Measurements from ENCODE around the gene DPP10. TPM values are rescaled to one million over a fixed set of nuclear protein-coding genes. Genes with fewer than 3 reads are reported as not detected.

DPP10 gene
- total RNA-seq, 2 donors from 2014 or later = 3.1 to 11.2 TPM

DNA sequence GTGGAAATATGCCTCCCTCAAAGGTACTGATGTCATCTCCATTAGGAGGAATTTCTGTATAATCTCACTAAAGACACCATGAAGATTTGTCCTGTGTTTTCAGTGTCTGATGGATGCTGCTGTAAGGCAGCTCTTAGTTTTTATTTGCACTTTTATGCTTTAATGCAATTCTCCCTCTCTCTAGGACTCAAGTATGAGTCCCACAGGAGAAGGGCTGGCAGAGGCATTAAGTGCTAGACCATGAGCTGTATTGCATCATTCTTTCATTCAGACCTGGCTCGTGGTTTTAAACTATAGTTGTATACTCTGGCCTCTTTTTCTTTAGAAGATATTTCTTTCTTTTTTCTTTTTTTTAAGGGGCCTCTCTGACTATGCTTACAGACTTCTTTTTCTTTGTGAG, 805.6 kb downstream of the DPP10 start:
- Histone ChIP-seq H3K27me3 (no peaks in the 10 kb centered on the region), H3K9me3 (no peaks in the 10 kb centered on the region), H3K27ac (no peak overlapping the region), H3K36me3 (replicated peaks in 1 of 2; ENCODE audit: insufficient read depth in 1 of 2, low read depth in 2 of 2) (no peaks in the 10 kb centered on the region), H3K4me3 (no peak overlapping the region), H3K4me1 (no peaks in the 10 kb centered on the region)
- no peak for ATAC-seq
- intact Hi-C loops (cut with DNase I) = no loop called here
- 78 to 82% methylated on average over 1 of the region's 1 CpG for WGBS, 2 donors
- TF ChIP-seq, protein P1, sequence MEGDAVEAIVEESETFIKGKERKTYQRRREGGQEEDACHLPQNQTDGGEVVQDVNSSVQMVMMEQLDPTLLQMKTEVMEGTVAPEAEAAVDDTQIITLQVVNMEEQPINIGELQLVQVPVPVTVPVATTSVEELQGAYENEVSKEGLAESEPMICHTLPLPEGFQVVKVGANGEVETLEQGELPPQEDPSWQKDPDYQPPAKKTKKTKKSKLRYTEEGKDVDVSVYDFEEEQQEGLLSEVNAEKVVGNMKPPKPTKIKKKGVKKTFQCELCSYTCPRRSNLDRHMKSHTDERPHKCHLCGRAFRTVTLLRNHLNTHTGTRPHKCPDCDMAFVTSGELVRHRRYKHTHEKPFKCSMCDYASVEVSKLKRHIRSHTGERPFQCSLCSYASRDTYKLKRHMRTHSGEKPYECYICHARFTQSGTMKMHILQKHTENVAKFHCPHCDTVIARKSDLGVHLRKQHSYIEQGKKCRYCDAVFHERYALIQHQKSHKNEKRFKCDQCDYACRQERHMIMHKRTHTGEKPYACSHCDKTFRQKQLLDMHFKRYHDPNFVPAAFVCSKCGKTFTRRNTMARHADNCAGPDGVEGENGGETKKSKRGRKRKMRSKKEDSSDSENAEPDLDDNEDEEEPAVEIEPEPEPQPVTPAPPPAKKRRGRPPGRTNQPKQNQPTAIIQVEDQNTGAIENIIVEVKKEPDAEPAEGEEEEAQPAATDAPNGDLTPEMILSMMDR (IDR thresholded peaks at IDR 0.05) = no peak
- TF ChIP-seq POLR2A (IDR thresholded peaks at IDR 0.05) = no peak
- DNase-seq = no peak

DNA sequence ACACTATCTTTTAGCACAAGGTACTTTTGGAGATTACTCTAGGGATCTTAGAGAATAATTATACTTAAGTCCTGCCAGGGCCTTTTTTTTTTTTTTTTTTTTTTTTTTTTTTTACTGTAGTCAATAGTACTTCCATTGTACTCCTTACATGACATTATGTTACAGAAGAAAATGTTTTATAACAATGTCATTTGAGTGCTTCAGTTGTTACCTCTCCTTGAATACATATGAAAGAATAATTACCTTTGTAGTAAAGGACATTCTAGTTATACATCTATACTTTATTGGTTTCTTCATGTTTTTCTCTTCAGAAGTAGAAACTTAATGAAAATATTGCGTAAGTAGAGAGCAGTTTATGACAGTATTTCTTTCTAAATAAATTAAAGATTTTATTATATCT, 834.9 kb downstream of the DPP10 start:
- no peak overlapping the region for H3K27ac ChIP-seq
- H3K27me3 ChIP-seq = no peaks in the 10 kb centered on the region
- DNase-seq (no peak), ATAC-seq (no peak)
- H3K36me3 ChIP-seq (replicated peaks in 1 of 2; ENCODE audit: insufficient read depth in 1 of 2, low read depth in 2 of 2) = no peaks in the 10 kb centered on the region
- no peaks in the 10 kb centered on the region for H3K9me3 ChIP-seq
- H3K4me1 ChIP-seq = peaks cover 8% of the 10 kb centered on the region
- intact Hi-C loops (cut with DNase I) = no loop called here
- no peak overlapping the region for H3K4me3 ChIP-seq
- 98 to 100% methylated on average over 1 of the region's 1 CpG for WGBS, 2 donors
- TF ChIP-seq, protein P1 (IDR thresholded peaks at IDR 0.05) = no peak
- no peak for TF ChIP-seq POLR2A (IDR thresholded peaks at IDR 0.05)

DNA sequence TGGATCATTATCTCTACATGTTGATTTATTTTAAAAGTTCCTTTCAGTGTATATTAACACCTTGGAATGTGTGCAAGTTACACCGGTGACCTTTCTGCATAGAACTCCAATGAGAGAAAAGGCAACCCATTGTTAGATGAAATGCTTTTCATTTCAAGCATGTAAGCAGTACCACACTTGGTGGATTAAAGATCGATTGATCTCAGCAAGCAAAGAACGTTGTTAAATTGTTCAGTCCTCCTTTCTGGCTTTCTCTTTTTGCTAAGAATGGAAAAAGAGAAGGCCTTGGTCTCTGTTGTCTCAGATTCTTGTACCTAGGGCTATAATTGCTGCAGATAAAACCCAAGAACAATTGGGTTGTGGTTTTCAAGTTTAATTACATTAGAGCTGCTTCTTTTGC, 843.0 kb downstream of the DPP10 start:
- no peak for TF ChIP-seq POLR2A (IDR thresholded peaks at IDR 0.05)
- TF ChIP-seq, protein P1 (IDR thresholded peaks at IDR 0.05) = no peak
- H3K9me3 ChIP-seq = no peaks in the 10 kb centered on the region
- no peak overlapping the region for H3K27ac ChIP-seq
- WGBS, 2 donors = 50 to 57% methylated on average over 3 of the region's 3 CpGs
- ATAC-seq (no peak), DNase-seq (no peak)
- intact Hi-C loops (cut with DNase I) = no loop called here
- no peak overlapping the region for H3K4me3 ChIP-seq
- no peaks in the 10 kb centered on the region for H3K36me3 ChIP-seq (replicated peaks in 1 of 2; ENCODE audit: insufficient read depth in 1 of 2, low read depth in 2 of 2)
- no peaks in the 10 kb centered on the region for H3K27me3 ChIP-seq
- H3K4me1 ChIP-seq = no peaks in the 10 kb centered on the region

DNA sequence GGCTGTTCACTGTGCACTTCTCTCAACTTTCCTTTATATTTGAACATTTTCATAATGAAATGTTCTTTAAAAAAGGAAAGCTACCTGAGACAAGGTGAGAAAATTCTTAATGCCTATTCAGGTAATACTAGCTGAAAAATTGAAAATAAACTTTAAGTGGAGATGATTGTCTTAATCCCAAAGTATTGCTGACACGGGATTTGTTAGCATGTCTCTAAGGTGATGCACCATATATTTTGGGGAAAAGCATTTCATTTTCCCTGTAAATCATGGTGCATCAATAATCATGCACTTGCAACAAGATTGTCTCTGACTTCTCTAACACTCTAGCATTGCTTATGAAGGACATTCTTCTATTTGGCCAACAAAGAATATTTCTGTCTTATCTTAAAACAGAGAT, 848.0 kb downstream of the DPP10 start:
- Histone ChIP-seq H3K4me3 (no peak overlapping the region), H3K9me3 (no peaks in the 10 kb centered on the region), H3K27me3 (no peaks in the 10 kb centered on the region), H3K27ac (no peak overlapping the region), H3K4me1 (no peaks in the 10 kb centered on the region), H3K36me3 (replicated peaks in 1 of 2; ENCODE audit: insufficient read depth in 1 of 2, low read depth in 2 of 2) (no peaks in the 10 kb centered on the region)
- no peak for DNase-seq
- ATAC-seq = no peak
- 86 to 90% methylated on average over 1 of the region's 1 CpG for WGBS, 2 donors
- TF ChIP-seq POLR2A (IDR thresholded peaks at IDR 0.05) = no peak
- TF ChIP-seq, protein P1 (IDR thresholded peaks at IDR 0.05) = no peak
- intact Hi-C loops (cut with DNase I) = no loop called here

DNA sequence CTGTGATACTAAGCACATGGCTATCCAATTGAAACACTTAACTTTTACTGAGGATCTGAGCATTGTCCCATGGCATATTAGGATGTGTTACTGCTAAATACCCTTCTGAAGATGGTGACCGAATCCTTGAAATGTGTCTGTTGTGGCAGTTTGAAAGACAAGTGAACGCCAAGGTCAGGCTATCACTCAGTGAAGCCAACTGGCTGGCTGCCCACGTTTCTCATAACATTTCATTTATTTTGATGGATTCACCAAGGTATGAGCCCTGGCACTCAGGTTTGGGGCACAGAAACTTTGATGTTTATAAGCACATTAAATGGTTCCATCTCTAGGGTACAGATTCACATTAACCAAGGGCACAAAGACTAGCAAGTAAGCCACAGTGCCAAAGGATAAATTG, 850.3 kb downstream of the DPP10 start:
- no peaks in the 10 kb centered on the region for H3K36me3 ChIP-seq (replicated peaks in 1 of 2; ENCODE audit: insufficient read depth in 1 of 2, low read depth in 2 of 2)
- H3K27ac ChIP-seq = no peak overlapping the region
- 53 to 60% methylated on average over 3 of the region's 3 CpGs for WGBS, 2 donors
- intact Hi-C loops (cut with DNase I) = no loop called here
- DNase-seq (no peak), ATAC-seq (no peak)
- no peak for TF ChIP-seq POLR2A (IDR thresholded peaks at IDR 0.05)
- TF ChIP-seq, protein P1 (IDR thresholded peaks at IDR 0.05) = no peak
- peaks cover 13% of the 10 kb centered on the region for H3K4me1 ChIP-seq
- no peaks in the 10 kb centered on the region for H3K9me3 ChIP-seq
- no peaks in the 10 kb centered on the region for H3K27me3 ChIP-seq
- H3K4me3 ChIP-seq = no peak overlapping the region

Measured in body of pancreas (tissue), 4 donors.